GM18519 (cell line): ENCODE data around the gene WRNIP1.

Experiments used
- ATAC-seq: cut with Tn5 transposase; IDR thresholded peaks from one replicate; pipeline ENCODE4 v1.9.1; 2021; ENCODE audit warnings: mild to moderate bottlenecking, moderate library complexity; ENCODE audit not compliant: unreplicated experiment, low FRiP score

The WRNIP1 gene

GRCh38 chr6:2802521-2803060 is 37.4 kb downstream of the WRNIP1 start:
- ATAC-seq = no peak

DNA sequence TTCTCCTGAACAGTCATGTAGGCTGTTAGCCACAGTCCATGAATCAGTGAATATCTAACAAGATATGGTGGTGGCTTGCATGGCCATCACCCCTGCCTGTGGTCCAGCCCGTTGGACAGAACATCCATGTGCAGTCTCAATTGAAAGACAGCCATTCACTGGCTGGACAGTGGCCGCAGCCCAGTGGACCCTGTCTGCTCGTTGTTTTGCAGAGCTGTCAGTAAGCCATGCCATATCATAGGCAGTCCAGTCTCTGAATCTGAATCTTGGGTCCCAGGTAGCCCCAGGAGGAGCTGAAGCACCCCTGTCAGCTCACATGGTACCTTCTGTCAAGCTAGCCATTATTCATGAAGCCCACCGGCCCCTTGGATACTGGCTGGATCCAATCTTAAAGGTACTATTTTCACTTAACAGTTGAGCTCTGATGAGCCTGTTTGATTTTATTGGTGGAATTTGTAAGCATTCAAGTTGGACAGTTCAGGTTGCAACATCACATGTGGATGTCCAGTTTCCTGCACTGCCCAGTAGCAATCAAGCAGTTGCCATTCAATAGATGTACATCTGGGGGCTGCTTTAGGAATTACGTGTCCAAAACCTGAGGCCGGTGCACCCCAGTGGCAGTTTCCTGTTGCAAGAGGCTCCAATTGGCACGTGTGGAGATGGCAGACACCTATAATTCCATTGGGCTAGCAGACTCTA is 38.7 kb downstream of the WRNIP1 start:
- no peak for ATAC-seq

- ATAC-seq = no peak
Measured at GRCh38 chr6:2804516-2804915, 39.3 kb downstream of the WRNIP1 start.

- no peak for ATAC-seq
Measured at GRCh38 chr6:2805031-2805430, 39.8 kb downstream of the WRNIP1 start.

GRCh38 chr6:2806644-2807043 is 41.5 kb downstream of the WRNIP1 start:
- ATAC-seq = no peak

- no peak for ATAC-seq
Measured at GRCh38 chr6:2807342-2808090, 42.3 kb downstream of the WRNIP1 start.

DNA sequence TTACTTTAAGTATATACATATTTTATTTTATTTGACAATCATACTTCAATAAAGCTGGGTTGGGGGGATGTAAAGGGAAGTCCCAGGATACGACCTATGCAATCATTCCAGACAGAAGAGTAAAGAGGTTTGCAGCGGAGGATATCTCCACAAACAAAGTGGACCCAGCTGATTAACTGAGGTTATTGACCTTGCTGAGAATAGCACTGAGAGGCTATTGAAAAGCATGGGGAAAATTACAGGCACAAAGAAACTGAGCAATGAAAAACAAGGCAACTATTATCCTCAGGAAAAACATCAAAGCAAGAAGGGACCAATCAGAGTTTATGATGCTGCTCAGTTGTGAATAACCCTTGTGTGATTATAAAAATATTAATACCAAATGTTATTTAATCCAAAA is 43.8 kb downstream of the WRNIP1 start:
- no peak for ATAC-seq

- no peak for ATAC-seq
Measured at GRCh38 chr6:2810092-2810671, 45.0 kb downstream of the WRNIP1 start.

- no peak for ATAC-seq
Measured at GRCh38 chr6:2812695-2813094, 47.5 kb downstream of the WRNIP1 start.

- no peak for ATAC-seq
Measured at GRCh38 chr6:2816158-2816557, 51.0 kb downstream of the WRNIP1 start.

- no peak for ATAC-seq
Measured at GRCh38 chr6:2817903-2818443, 52.8 kb downstream of the WRNIP1 start.

DNA sequence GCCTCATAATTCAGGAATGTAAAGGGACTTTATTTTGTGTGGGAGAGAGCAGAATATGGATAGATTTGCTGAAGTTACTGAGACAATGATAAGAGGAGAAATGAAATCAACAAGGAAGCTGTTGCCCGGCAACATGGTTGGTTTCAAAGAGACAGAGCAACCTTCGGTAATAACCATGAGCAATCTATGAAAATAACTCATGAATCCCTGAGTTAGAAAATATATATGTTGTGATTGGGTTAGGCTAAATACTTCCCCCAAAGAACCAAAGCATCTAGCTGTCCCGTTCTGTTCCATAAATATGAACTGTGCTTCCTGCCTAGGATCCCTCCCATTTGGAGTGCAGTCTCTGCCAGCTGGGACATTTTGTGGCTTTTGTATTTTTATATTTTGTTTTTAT is 53.4 kb downstream of the WRNIP1 start:
- no peak for ATAC-seq

GRCh38 chr6:2819115-2819514 is 53.9 kb downstream of the WRNIP1 start:
- no peak for ATAC-seq

DNA sequence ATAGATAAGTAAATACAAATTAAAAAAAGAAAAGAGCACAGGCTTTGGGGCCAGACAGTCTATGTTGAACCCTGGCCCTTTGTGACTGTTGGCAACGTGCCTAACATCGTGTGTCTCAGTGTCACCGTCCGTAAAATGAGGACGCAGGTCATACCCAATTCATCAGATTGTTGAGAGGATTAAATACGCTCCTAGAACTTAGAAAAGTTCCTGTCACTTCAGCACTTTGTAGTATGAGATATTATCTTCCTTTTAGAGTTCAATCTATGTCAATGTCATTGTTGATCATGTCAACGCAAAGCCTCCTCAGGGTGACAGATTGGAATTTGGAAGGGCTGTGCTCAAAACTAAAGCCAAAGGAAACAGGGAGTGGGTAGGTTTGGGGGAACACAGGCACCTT is 54.8 kb downstream of the WRNIP1 start:
- no peak for ATAC-seq

DNA sequence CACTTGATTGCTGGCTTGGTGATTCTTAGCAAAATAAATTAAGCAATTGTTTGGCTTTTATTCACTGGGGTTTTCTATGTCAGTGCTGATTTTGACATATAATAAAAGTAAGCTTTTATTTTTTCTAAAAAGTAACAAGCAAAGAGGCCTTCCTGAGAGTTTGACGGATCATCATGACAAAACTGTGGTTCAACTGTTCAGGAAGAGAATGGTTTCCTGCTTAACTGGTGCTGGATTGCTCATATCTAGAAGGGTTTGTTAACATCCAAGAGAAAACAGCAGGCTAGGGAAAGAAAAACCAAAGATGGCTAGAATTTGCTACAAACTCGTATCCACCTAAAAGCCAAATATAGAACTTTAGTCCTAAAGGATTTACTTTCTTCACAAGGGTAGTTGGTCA is 55.2 kb downstream of the WRNIP1 start:
- ATAC-seq = no peak

DNA sequence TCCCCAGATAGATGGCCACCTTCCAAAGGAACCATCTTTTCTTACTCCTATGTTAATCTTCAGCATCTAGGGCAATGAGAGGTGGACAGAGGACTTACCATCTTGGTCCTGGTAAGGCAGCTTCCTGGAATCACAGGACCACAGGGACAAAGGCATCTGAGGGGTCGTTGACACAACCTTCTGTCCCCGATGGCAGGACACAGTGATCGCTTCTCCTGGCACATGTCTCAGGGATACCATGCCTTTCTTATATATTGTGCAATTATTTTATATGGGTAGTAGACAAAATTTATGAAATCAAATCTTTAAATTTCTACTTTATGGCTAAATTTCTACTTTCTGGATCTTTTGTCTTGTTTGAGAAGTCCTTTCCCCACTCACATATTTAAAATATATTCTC is 56.4 kb downstream of the WRNIP1 start:
- no peak for ATAC-seq

- ATAC-seq = no peak
Measured at GRCh38 chr6:2823104-2823850, 58.1 kb downstream of the WRNIP1 start.

DNA sequence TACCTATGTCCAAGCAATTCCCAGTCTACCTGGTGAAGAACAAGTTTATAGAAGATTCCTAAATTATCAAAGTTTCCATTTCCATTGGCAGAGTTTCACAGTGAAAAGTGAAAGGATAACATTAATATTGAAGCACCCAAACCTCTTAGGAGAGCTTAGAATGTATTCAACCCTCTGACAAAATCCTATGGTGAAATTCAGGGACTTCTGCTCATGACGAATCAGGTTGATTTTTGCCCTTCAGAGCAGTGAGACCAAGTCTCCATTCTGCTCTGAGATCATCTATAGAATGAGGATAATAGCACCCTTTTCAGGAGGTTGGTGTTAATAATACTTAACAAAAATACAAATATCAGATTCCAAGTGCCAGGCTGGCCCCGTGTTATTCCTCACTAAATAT is 60.9 kb downstream of the WRNIP1 start:
- no peak for ATAC-seq

DNA sequence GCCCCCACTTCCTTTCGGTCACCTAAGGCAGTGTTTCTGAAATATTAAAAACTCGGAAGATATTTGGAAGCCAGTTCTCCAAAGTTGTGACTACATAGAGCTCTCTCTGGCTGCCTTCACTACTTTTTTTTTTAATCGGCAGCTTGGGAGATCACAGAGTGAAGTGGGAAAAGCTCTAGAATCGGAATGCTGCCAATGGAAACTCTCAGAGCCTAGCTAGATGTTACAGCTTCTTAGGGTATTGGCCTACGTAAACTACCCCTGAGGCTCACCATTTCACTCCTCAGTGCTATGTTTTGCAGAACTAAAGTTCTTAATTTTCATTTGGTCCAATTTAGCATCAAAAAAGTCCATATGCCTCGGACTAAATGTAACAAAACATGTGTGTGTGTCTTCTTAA is 61.9 kb downstream of the WRNIP1 start:
- no peak for ATAC-seq

GRCh38 chr6:2828629-2829028 is 63.4 kb downstream of the WRNIP1 start:
- no peak for ATAC-seq

GRCh38 chr6:2829253-2829652 is 64.1 kb downstream of the WRNIP1 start:
- no peak for ATAC-seq
